GM13977 (cell line): ENCODE measurements around the gene FUCA1.

Experiments
- DNase-seq: peaks from one replicate; pipeline ENCODE4 v3.0.0; 2012; ENCODE audit warnings: low spot score
- CTCF ChIP-seq: IDR thresholded peaks from 2 replicates; pipeline ENCODE4 v1.5.1; 2012; ENCODE audit warnings: mild to moderate bottlenecking, control low read depth; ENCODE audit not compliant: insufficient read depth; ENCODE audit errors: extremely low read depth, missing control alignments
- in situ Hi-C: fragments of 300-500 bp; cut with MboI; formaldehyde crosslinking; loops from one replicate; pipeline ENCODE4 v1.12.0; 2022; ENCODE audit warnings: low sequenced_read_pairs, low pct_unique_long_range_greater_than_20kb, mixed read lengths, inconsistent platforms; ENCODE audit not compliant: unreplicated experiment

FUCA1 gene

DNA sequence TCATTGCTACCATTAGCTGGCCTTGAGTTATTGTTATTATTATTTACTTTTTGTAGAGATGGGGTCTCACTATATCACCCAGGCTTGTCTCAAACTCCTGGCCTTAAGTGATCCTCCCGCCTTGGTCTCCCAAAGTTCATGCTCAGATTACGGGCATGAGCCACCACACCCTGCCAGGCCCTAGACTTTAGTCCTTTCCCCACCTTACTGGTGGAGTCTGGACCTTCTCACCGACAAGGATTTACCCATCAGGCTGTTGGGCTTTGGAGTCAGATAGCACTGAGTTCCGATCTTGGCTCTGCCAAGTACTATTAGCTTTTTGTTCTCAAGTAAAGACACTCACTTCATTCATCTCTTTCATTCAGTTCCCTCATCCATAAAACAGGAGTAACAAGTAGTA is 27.9 kb upstream of the FUCA1 start:
- DNase-seq = no peak
- no peak for TF ChIP-seq CTCF
- in situ Hi-C loops = no loop called here

DNA sequence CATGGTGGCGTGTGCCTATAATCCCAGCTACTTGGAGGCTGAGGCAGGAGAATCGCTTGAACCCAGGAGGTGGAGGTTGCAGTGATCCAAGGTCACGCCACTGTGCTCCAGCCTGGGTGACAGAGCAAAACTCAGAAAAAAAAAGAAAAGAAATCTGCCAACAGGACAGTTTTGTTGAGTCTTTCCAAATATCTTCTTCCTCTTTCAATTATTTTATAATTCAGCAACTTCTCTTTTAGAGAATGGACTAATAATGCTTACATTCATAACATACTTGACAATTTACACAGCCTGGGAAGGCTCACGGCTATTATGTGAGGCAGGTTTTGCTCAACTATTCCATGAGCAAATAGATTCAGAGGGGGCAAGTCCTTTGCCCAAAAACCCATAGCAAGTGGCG is 27.0 kb upstream of the FUCA1 start:
- in situ Hi-C loops = no loop called here
- no peak for TF ChIP-seq CTCF
- DNase-seq = no peak

GRCh38 chr1:23889074-23889473 is 21.0 kb upstream of the FUCA1 start:
- no peak for TF ChIP-seq CTCF
- in situ Hi-C loops = no loop called here
- DNase-seq = no peak

DNA sequence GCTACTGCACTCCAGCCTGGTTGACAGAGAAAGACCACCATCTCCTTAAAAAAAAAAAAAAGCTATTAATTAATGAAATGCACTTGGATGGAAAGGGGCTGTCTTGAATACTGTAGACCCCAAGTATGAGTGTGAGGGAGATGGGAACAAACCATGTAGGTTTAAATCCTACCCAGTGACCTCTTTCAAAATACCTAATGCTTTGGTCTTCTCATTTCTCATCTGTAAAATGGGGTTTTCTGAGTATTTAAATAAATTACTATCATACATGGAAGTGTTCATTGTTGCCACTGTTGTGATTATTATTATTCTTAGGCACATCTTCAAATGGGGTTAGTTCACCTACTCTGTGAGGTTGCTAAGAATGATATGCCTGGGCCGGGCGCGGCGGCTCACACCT is 17.1 kb upstream of the FUCA1 start:
- no peak for DNase-seq
- in situ Hi-C loops = no loop called here
- TF ChIP-seq CTCF = no peak

DNA sequence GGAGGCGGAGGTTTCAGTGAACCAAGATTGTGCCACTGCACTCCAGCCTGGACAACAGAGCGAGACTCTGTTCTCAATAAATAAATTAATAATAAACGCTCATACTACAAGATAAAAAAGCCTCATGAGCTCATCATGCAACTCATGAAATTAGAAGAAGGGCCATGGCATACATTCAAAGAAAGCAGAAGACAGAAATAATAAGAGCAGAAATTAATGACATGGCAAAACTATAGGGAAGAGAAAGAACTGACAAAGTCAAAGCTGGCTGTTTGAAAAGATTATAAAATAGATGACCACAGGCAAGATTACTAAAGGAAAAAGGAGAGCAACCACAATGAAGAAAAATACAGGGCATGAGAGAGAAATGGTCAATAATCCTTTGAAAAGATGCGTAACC is 14.7 kb upstream of the FUCA1 start:
- in situ Hi-C loops = no loop called here

GRCh38 chr1:23879809-23880208 is 11.7 kb upstream of the FUCA1 start:
- in situ Hi-C loops = no loop called here
- TF ChIP-seq CTCF = no peak
- no peak for DNase-seq

More for the DNA sequence above, 14.7 kb upstream of the FUCA1 start:
- TF ChIP-seq CTCF = no peak
- no peak for DNase-seq

DNA sequence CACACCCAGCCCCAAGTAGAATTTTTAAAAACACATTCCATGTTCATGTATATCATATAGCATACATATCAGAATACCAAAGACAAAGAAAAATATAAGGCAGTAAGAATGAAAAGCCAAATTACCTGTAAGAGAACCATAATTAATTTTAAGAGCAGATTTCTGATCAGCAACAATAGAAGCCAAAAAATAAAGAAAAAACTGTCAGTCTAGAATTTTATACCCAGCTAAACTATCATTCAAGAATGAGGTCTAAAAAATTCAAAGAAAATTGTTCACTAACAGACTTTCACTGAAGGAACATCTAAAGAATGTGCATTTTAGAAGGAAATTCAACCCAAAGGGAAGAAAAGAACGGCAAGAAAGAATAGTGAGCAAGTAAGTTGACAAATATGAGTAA is 10.6 kb upstream of the FUCA1 start:
- TF ChIP-seq CTCF = no peak
- no peak for DNase-seq
- in situ Hi-C loops = no loop called here
